Activated CD4-positive, alpha-beta memory T cell treated with anti-CD3 and anti-CD28 coated beads for 36 hours (primary cell): Measurements from ENCODE around the gene TRIM9. TPM values are rescaled to one million over a fixed set of nuclear protein-coding genes. Genes with fewer than 3 reads are reported as not detected.

Experiments used
- CTCF ChIA-PET: fragments of 350-600 bp; sonication (Branson Sonifier 250); formaldehyde crosslinking; loops from one replicate; lab custom pipeline; 2021; ENCODE audit warnings: antibody characterized with exemption, inconsistent platforms; lab: Charles Lee
- POLR2A ChIA-PET: fragments of 350-600 bp; sonication (Branson Sonifier 250); formaldehyde crosslinking; loops from one replicate; lab custom pipeline; 2021; ENCODE audit warnings: antibody characterized with exemption; lab: Charles Lee
- DNase-seq: peaks from one replicate; pipeline ENCODE4 v3.0.0-alpha.2; 2020
- H3K27ac Mint-ChIP-seq: one replicate; pipeline ENCODE4 v1.8.0; 2021; ENCODE audit warnings: mixed read lengths
- H3K27me3 Mint-ChIP-seq: one replicate; pipeline ENCODE4 v1.8.0; 2021; ENCODE audit warnings: mixed read lengths
- H3K36me3 Mint-ChIP-seq: one replicate; pipeline ENCODE4 v1.8.0; 2021; ENCODE audit warnings: mixed read lengths
- H3K4me1 Mint-ChIP-seq: one replicate; pipeline ENCODE4 v1.8.0; 2021; ENCODE audit warnings: low read depth, mixed read lengths
- H3K4me3 Mint-ChIP-seq: one replicate; pipeline ENCODE4 v1.8.0; 2021; ENCODE audit warnings: mild to moderate bottlenecking, mixed read lengths
- H3K9me3 Mint-ChIP-seq: one replicate; pipeline ENCODE4 v1.8.0; 2021; ENCODE audit warnings: mixed read lengths
- intact Hi-C: fragments of 100-400 bp; cut with micrococcal nuclease; formaldehyde crosslinking; loops from one replicate; pipeline ENCODE4 v1.15.1; 2023
- total RNA-seq, 2 experiments: library from RNA; stranded (reverse); gene quantifications; one replicate each; pipeline ENCODE4 v1.2.3, GENCODE V29; 2021

Gene TRIM9
- total RNA-seq = under 1 TPM; 0.36 to 0.40 TPM

DNA sequence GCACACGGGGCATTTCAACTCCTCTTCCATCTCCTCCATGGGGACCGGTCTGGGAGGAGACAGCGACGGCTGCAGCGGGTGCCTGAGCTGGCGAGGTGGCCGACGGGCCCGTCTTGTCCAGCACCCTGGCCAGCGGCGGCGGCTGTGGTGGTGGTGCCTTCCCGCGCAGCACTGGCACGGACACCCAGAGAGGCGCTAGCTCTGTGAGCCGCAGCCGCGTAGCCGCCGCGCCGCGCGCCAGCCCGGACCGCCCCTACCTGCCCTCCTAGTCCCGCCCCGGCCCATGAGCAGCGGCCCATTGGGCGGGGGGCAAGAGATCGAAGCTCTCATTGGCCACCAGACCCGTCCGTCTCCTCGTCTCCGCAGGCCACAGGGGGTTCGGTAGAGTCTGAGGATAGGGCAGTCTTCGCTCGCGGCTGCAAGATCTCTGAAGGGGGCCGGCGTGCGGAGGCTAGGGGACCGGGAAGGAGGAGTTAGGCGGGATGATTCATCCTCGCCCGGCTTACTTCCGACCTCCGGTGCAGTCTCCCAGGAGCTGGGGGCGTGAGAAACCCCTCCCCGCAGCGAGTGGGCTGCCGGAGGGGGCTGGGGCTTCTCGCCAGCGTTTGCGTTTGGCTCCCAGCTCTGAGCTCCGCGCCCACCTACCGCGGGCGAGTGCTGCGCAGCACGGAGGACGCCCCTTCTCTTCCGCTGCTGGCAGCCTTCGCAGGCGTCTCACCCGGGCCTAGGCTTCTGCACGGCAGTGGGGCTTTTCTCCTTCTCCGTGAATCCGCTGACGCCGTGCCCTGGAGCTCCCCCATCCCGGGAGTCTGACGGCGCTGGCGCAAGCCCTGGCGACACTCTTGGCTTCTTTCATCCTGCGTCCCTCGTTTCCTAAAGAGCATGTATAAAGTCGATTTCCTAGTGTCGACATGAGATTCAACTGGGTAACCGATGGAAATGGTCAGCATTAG is at the start of gene TRIM9:
TRIM9 (minus strand) TSS at position 205 of the 953 bp plus-strand sequence; CDS start at position 39, 166 bp downstream.
- Mint-ChIP-seq H3K27ac (peak within 1 kb of the TSS; percentile 33), H3K4me1 (peaks cover 10% of the 10 kb centered on the region), H3K9me3 (no peaks in the 10 kb centered on the region), H3K27me3 (peaks cover 22% of the 10 kb centered on the region), H3K36me3 (no peaks in the 10 kb centered on the region), H3K4me3 (peak within 1 kb of the TSS; percentile 81)
- CTCF ChIA-PET = interaction anchor here (0.6 to 1.2 kb wide), 7 partner anchors 10 to 545 kb away, joined by 3 to 4 read pairs (median 3); no protein-coding TSS in a partner anchor
- intact Hi-C loops = loop anchor here (1.0 to 5.0 kb wide), 3 partner anchors 138 to 556 kb away; partner anchors contain the start of genes FRMD6 and TMX1
- POLR2A ChIA-PET = interaction anchor here (0.6 to 1.0 kb wide), 3 partner anchors 140 to 556 kb away, joined by 3 read pairs; partner anchors contain the start of genes FRMD6 and TMX1
- peak; percentile 95 for DNase-seq

DNA sequence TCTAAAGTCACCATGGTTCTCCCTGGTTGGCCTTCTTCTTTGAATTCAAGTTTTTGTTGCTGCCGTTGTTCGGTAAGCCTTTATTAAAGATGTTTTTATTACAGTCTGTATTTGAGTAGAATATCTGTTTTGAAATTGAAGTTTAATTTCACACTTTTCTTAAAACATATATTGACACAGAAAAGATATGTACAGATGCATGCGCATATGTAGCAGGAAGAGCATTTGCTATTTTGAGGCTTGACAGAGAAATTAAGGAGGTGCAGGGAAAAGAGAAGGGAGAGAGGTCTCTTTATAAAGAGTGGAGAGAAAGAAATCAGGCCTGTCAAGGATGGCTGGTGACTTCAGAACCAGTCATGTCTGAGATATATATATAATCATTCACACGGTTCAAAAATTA is 46.0 kb upstream of the TRIM9 start:
- Mint-ChIP-seq H3K27me3 (no peaks in the 10 kb centered on the region), H3K4me1 (no peaks in the 10 kb centered on the region), H3K27ac (no peak overlapping the region), H3K9me3 (peaks cover 13% of the 10 kb centered on the region), H3K4me3 (no peak overlapping the region), H3K36me3 (no peaks in the 10 kb centered on the region)
- no peak for DNase-seq
- intact Hi-C loops = no loop called here
- CTCF ChIA-PET = no interaction called here
- POLR2A ChIA-PET = no interaction called here

DNA sequence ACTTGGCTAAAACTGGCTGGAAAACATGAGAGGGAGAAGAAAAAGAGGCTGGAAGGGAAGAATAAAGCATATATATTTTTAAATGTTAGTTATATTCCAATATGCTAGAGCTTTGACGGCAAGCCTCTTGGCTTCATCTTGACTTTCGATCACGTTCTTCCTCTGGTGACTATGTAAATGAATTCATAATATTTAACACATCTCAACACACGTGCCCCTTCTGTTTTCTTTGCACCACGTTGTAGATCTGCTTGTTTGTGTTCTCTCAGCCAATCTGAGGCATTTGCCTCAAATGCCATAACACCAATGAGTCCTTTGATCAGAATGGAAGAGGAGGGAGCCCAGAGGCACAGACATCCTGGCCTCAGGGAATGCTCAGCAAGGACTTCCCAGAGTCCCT is 45.4 kb upstream of the TRIM9 start:
- intact Hi-C loops = no loop called here
- ChIA-PET POLR2A (no interaction called here), CTCF (no interaction called here)
- no peak for DNase-seq
- Mint-ChIP-seq H3K27ac (no peak overlapping the region), H3K27me3 (no peaks in the 10 kb centered on the region), H3K36me3 (no peaks in the 10 kb centered on the region), H3K4me1 (no peaks in the 10 kb centered on the region), H3K4me3 (no peak overlapping the region), H3K9me3 (peaks cover 13% of the 10 kb centered on the region)

DNA sequence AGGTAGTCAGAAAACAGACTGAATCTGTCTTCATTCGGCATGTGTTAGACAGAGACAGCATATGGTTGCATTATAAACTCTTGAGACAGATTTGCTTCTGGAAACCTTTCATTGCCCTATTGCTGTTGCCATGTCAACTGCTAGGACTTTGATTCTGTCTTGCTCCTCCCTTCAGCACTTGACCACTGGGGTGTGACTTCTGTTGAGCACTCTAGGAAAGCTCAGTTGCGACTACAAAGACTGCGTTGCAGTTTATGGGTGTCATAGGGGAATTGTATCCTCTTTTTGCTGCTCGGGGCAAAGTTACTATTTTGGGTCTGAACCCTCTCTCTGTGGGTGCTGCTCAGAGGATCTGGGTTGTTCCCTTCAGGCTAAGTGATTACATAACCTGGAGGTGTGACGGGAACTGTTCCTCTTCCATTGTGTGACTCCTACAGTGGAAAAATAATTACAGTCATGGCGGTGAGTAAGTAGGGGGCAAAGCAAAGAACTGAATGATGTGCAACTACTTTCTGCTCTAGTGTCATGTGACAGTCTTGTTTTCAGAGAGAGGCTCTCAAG is 44.3 kb upstream of the TRIM9 start:
- H3K9me3 Mint-ChIP-seq = peaks cover 16% of the 10 kb centered on the region

DNA sequence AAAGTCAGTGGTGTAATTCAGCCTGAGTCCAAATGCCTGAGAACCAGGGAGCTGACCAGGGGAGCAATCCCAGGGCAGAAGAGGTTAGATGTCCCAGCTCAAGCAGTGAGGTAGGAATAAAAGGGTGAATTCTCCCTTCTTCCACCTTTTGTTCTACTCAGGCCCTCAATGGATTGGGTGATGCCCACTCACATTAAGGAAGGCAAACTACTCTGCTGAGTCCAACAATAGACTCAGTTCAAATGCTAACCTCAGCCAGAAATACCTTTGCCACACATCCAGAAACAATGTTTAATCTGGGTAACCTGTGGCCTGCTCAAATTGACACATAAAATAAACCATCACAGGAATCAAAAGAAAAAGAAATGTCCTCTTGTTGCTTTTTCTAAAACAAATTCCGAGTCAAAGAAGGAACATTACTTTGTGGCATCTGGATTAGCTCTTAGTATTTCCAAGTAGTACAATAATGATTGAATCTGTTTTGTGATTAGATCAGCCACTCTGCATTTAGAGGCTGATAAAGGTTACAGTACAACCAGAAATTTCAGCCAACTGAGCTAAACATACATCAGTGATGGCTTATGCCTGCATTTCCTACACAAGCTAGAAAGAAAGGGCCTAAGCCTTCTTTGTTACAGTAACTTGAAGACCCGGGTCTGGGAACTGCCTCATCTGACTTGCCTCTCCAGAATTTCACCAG is 43.6 kb upstream of the TRIM9 start:
- peaks cover 6% of the 10 kb centered on the region for H3K27me3 Mint-ChIP-seq
- intact Hi-C loops = no loop called here
- peaks cover 3% of the 10 kb centered on the region for H3K36me3 Mint-ChIP-seq
- H3K27ac Mint-ChIP-seq = no peak overlapping the region
- ChIA-PET CTCF (no interaction called here), POLR2A (no interaction called here)
- H3K4me3 Mint-ChIP-seq = no peak overlapping the region
- no peaks in the 10 kb centered on the region for H3K4me1 Mint-ChIP-seq
- peaks cover 16% of the 10 kb centered on the region for H3K9me3 Mint-ChIP-seq
- no peak for DNase-seq

More for the DNA sequence above, 44.3 kb upstream of the TRIM9 start:
- intact Hi-C loops = no loop called here
- POLR2A ChIA-PET = no interaction called here
- Mint-ChIP-seq H3K27ac (no peak overlapping the region), H3K4me1 (no peaks in the 10 kb centered on the region), H3K27me3 (peaks cover 2% of the 10 kb centered on the region), H3K4me3 (no peak overlapping the region), H3K36me3 (peaks cover 2% of the 10 kb centered on the region)
- no peak for DNase-seq
- CTCF ChIA-PET = no interaction called here

DNA sequence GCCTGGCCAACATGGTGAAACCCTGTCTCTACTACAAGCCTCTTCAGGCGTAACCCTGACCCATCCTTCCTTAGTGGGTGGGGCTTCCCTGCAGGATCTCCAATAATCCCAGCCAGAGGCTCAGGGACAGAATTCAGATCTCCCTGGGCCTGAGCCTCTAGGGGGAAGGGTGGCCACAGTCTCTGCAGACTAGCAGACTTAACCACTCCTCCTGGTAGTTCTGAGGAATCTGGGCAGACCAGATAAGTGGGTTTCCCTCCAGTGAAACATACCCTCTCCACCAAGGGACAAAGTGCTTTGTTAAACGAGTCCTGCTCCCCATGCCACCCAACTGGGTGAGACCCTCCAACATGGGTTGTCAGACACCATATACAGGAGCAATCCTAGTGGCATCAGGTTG is 36.6 kb upstream of the TRIM9 start:
- H3K27ac Mint-ChIP-seq = no peak overlapping the region
- DNase-seq = no peak
- no peaks in the 10 kb centered on the region for H3K4me1 Mint-ChIP-seq
- H3K9me3 Mint-ChIP-seq = peaks cover 9% of the 10 kb centered on the region
- POLR2A ChIA-PET = no interaction called here
- intact Hi-C loops = no loop called here
- H3K27me3 Mint-ChIP-seq = peaks cover 29% of the 10 kb centered on the region
- CTCF ChIA-PET = no interaction called here
- peaks cover 3% of the 10 kb centered on the region for H3K36me3 Mint-ChIP-seq
- H3K4me3 Mint-ChIP-seq = no peak overlapping the region

DNA sequence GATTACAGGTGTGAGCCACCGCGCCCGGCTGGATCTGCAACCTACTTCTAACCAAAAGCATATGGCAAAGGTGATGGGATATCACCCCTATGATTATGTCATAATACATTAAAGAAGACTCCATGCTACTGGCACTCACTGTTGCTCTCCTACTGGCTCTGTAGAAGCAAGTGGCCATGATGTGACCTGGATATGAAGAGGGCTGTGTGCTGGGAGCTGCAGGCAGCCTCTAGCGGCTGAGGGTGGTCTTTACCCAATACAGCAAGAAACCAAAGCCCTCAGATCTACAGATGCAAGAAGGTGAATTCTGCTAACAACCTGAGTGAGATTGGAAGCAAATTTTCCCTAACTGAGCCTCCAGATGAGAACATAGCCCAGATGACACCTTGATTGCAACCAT is 34.2 kb upstream of the TRIM9 start:
- Mint-ChIP-seq H3K36me3 (no peaks in the 10 kb centered on the region), H3K4me3 (no peak overlapping the region), H3K27ac (no peak overlapping the region), H3K27me3 (peaks cover 26% of the 10 kb centered on the region), H3K9me3 (no peaks in the 10 kb centered on the region), H3K4me1 (no peaks in the 10 kb centered on the region)
- ChIA-PET POLR2A (no interaction called here), CTCF (no interaction called here)
- intact Hi-C loops = no loop called here
- no peak for DNase-seq

DNA sequence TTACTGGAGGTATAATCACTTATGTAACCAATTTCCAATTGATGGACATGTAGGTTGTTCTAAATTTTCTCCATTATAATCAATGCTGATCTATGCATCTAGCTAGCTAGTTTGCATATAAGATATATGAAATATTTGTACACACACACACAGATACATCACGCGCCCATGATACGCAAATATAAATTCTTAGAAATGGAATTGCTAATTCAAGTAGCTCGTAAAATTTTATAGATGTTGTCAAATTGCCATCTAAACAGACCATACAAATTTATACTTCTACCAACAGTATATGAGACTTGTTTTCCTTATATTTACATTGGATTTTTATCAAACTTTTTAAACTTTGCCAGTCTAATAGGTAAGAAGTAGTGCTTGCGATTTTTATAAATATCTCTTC is 29.1 kb upstream of the TRIM9 start:
- intact Hi-C loops = no loop called here
- ChIA-PET CTCF (no interaction called here), POLR2A (no interaction called here)
- Mint-ChIP-seq H3K9me3 (no peaks in the 10 kb centered on the region), H3K27me3 (peaks cover 10% of the 10 kb centered on the region), H3K27ac (no peak overlapping the region), H3K4me3 (no peak overlapping the region), H3K4me1 (no peaks in the 10 kb centered on the region), H3K36me3 (no peaks in the 10 kb centered on the region)
- DNase-seq = no peak

DNA sequence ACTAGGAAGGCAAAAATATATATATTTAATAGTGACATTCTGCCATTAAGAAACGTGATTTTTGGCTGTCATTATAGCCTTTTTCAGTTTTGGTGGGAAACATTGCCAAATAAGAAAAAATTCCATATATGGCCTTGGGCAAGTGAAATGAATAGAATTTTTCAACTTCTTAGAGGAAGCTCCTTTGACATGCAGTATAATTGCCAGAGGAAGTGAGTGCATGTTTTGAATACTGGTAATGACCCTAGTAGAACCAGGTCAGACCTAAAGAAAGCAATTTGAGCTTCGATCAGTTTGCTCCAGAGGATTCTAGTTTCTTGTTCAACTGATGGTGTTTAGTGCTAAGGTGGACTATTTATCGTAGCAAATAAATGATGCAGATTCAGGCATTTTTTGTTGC is 26.2 kb upstream of the TRIM9 start:
- Mint-ChIP-seq H3K27ac (no peak overlapping the region), H3K4me1 (no peaks in the 10 kb centered on the region), H3K36me3 (no peaks in the 10 kb centered on the region), H3K4me3 (no peak overlapping the region), H3K27me3 (peaks cover 10% of the 10 kb centered on the region), H3K9me3 (no peaks in the 10 kb centered on the region)
- ChIA-PET POLR2A (no interaction called here), CTCF (no interaction called here)
- intact Hi-C loops = no loop called here
- no peak for DNase-seq

DNA sequence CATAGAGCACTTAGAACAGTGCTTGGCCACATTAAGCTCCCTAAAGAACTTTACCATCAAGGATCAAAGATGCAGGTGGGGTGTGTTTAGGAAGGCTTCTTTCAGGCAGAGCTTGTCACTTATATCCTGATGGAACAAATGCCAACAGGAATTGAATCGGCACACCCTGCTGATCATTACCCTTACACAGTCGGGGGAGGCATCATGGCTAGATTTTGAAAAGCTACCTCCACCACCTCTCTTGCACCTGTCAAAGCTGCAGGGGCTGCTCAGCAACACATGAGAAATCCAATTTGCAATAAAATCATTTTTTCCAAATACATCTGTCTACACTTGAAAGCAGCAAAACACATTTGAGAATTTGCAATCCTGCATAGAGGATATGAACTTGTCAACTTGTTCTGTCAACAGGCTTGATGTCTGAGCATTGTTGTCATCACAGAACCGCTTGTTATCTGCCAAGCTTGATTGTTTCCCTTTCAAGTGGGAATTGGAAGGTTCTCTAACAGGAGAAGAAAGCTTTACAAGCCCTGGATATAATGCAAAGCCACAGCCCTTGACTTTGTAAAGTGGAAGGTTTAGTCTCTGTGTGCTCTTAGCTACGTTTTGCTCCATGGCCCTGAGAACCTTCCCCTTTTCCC is 24.6 kb upstream of the TRIM9 start:
- Mint-ChIP-seq H3K27ac (no peak overlapping the region), H3K4me3 (no peak overlapping the region), H3K9me3 (no peaks in the 10 kb centered on the region), H3K36me3 (no peaks in the 10 kb centered on the region), H3K4me1 (no peaks in the 10 kb centered on the region), H3K27me3 (peaks cover 10% of the 10 kb centered on the region)
- CTCF ChIA-PET = no interaction called here
- POLR2A ChIA-PET = no interaction called here
- intact Hi-C loops = no loop called here
- DNase-seq = no peak

DNA sequence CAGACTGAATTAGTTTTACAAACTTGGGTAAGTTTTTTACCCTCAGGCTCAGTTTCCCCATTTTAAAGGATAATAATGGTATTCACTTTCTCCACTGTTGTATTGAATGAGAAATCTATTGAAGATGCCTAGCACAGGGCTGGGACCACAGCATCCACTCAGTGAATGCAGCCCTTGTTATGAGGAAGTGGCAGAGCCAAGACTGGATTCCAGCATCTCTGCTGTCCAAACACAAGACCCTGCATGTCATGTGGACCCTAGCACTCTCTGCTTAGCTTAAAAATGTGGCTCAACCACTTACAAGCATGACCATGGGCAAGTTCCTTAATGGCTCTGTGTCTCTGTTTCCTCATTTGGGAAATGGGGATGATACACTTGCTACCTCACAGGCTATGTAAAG is 24.1 kb upstream of the TRIM9 start:
- no peak overlapping the region for H3K4me3 Mint-ChIP-seq
- no peak overlapping the region for H3K27ac Mint-ChIP-seq
- no peak for DNase-seq
- H3K4me1 Mint-ChIP-seq = no peaks in the 10 kb centered on the region
- no peaks in the 10 kb centered on the region for H3K9me3 Mint-ChIP-seq
- ChIA-PET CTCF (no interaction called here), POLR2A (no interaction called here)
- intact Hi-C loops = no loop called here
- H3K36me3 Mint-ChIP-seq = no peaks in the 10 kb centered on the region
- peaks cover 10% of the 10 kb centered on the region for H3K27me3 Mint-ChIP-seq

DNA sequence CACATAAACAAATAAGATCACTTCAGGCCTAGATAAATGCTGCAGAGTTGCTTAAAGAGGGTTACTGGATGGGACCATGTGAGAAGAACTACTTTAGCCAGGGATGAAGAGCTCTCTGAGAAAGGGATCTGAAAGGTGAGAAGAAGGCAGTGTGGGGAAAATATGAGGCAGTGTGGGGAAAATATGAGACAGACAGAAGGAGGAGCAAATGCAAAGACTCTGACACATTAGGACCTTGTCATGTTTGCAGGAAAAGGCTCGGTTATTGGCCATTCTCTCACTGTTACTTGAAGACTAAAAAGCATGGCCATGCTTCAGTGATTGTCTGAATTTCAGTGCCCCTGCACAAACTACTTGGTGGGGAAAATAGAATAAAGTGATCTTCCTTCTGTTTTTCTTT is 22.7 kb upstream of the TRIM9 start:
- Mint-ChIP-seq H3K27ac (no peak overlapping the region), H3K9me3 (no peaks in the 10 kb centered on the region), H3K4me1 (no peaks in the 10 kb centered on the region), H3K27me3 (peaks cover 5% of the 10 kb centered on the region), H3K36me3 (no peaks in the 10 kb centered on the region), H3K4me3 (no peak overlapping the region)
- POLR2A ChIA-PET = no interaction called here
- CTCF ChIA-PET = no interaction called here
- no peak for DNase-seq
- intact Hi-C loops = no loop called here
